ENCODE measurements around the gene PAGR1.
A peak's percentile ranks its signal among the peaks of the same experiment; 100 is the strongest.

The PAGR1 gene

GRCh38 chr16:29837841-29838240 lies 21.9 kb downstream of the PAGR1 start:
- no peak for DNase-seq (ENCODE audit: low read depth in 2 of 2)

DNA sequence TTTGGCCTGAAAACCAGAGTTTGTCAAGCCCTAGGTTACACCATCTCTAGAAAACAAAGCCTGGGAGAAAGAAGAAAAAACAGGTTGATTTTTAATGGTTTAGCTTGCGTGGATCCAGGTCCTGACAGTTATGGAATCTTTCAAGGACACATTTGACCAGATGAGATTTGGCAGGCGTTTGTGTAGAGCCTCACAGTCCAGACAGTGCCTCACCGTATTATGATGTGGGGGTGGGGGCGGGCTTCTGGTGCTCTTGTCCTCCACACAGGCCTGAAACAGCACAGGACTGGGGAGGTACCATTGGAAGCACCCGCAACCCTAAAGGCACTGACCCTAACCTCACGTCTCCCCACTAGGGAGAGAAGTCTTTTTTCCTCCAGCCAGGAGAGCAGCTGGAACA lies 23.9 kb downstream of the PAGR1 start:
- no peak for DNase-seq (ENCODE audit: low read depth in 2 of 2)

GRCh38 chr16:29840240-29840639 lies 24.3 kb downstream of the PAGR1 start:
- DNase-seq (ENCODE audit: low read depth in 2 of 2) = no peak

DNA sequence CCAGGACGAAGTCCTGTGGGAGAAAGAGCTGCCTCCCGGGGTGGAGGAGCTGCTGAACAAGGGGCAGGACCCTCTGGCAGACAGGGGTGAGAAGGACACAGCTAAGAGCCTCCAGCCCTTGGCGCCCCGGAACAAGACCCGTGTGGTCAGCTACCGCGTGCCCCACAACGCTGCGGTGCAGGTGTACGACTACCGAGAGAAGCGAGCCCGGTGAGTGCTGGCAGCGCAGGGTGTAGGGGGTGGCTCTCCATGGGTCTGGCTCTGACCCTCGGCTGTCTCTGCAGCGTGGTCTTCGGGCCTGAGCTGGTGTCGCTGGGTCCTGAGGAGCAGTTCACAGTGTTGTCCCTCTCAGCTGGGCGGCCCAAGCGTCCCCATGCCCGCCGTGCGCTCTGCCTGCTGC lies 25.7 kb downstream of the PAGR1 start:
- DNase-seq (ENCODE audit: low read depth in 2 of 2) = no peak

GRCh38 chr16:29842732-29843346 lies 26.9 kb downstream of the PAGR1 start:
- no peak for DNase-seq (ENCODE audit: low read depth in 2 of 2)

- DNase-seq (ENCODE audit: low read depth in 2 of 2) = no peak
Observed at GRCh38 chr16:29843931-29844330, 28.0 kb downstream of the PAGR1 start.

DNA sequence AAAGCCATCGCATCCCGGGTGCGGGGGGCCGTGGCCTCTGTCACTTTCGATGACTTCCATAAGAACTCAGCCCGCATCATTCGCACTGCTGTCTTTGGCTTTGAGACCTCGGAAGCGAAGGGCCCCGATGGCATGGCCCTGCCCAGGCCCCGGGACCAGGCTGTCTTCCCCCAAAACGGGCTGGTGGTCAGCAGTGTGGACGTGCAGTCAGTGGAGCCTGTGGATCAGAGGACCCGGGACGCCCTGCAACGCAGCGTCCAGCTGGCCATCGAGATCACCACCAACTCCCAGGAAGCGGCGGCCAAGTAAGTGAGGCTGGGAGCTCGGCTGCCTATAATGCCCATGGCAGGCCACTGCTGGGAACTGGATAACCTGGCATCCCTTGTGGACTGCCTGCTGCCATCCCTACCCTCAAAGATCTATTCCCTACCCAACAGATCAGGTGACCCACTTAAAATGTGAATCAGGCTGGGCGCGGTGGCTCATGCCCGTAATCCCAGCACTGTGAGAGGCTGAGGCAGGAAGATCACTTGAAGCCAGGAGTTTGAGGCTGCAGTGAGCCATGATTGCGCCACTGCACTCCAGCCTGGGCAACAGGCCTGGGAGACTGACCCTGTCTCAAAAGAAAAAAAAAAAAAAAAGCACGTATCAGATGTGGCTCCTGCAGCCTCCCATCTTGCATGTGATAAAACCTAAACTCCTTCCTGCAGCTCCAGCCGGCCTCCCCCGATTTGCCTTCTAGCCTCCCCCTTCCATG lies 28.8 kb downstream of the PAGR1 start:
- DNase-seq (ENCODE audit: low read depth in 2 of 2) = no peak

DNA sequence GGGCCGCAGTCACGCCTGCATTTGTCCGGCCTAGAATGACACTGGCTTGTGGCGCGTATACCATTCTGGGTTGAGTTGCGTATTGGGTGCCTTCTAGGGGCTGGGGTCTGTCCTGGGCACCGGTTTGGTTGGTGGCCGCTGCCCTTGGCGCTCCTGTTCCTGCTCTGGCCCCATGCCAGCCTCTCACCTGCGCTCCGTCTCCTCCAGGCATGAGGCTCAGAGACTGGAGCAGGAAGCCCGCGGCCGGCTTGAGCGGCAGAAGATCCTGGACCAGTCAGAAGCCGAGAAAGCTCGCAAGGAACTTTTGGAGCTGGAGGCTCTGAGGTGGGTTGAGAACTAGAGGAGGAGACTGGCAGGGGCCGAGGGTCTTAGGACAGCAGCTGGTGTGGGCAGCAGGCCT lies 29.7 kb downstream of the PAGR1 start:
- DNase-seq (ENCODE audit: low read depth in 2 of 2) = no peak

DNA sequence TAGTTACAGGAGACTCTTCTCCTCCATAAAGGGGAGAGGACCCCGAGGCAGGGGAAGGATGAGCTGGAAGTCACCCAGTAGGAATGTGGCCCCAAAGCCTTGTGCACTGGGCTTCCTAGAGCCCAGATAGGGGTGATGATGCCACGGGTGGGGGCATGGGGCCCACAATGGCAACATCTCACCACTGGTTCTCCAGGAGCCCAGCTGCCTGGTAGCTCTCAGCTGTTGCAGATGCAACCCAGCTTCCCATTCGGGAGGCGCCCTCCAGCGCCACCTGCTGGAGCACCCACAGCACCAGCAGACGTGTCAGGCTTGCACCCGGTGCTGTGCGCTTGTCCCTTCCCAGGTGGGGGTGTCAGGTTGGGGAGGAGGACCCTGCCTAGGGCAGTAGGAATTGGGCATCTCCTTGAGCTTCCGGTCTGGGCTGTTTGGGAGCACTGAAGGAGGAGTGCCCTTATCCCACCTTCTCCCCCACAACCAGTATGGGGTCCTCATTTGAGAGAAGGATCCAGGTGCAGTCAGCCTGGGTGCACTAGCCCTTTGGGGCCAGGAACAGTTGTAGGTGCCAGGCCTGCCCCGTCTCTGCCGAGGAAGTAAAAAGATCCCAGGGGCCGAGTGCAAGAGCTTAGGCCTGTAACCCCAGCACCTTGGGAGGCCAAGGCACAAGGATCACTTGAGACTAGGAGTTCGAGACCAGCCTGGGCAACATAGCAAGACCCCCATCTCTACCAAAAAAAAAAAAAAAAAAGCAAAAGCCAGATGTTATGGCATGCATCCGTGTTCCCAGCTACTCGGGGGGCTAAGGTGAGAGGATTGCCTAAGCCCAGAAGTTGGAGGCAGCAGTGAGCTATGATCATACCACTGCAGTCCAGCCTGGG lies 32.7 kb downstream of the PAGR1 start:
- no peak for DNase-seq (ENCODE audit: low read depth in 2 of 2)

DNA sequence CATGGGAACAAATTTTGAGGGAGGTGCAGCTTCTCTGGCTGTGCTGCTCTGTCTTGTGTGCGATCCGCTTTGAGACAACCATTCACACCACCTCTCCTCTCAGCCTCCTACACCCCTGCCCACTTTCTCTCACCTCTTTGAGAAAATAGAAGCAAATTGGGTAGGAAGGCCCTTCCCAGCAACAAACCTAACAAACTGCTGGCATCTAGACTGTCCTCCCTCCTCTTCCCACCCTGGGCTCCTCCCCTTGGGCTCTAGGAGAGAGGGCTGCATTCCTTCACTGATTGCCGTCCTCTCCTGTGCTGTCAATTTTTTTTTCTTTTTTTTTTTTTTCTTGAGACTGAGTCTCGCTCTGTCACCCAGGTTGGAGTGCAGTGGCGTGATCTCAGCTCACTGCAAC lies 33.6 kb downstream of the PAGR1 start:
- no peak for DNase-seq (ENCODE audit: low read depth in 2 of 2)

DNA sequence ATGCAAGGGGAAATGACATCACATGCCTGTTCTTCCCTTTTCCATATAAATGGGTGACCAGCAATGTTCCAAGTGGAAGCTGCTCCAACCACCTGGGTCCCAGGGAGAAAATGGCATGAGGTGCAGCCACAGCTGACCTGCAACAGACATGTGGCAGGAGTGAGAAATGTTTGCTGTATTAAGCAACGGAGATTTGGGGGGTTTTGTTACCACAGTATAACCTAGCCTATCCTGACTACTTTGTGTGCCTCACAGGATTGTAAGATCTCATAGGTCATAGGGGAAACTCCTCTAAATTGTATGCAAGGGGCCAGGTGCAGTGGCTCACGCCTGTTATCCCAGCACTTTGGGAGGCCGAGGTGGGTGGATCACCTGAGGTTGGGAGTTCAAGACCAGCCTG lies 35.0 kb downstream of the PAGR1 start:
- no peak for DNase-seq (ENCODE audit: low read depth in 2 of 2)

- DNase-seq (ENCODE audit: low read depth in 2 of 2) = peak; percentile 34 to 35
Observed at GRCh38 chr16:29852654-29853053, 36.7 kb downstream of the PAGR1 start.

DNA sequence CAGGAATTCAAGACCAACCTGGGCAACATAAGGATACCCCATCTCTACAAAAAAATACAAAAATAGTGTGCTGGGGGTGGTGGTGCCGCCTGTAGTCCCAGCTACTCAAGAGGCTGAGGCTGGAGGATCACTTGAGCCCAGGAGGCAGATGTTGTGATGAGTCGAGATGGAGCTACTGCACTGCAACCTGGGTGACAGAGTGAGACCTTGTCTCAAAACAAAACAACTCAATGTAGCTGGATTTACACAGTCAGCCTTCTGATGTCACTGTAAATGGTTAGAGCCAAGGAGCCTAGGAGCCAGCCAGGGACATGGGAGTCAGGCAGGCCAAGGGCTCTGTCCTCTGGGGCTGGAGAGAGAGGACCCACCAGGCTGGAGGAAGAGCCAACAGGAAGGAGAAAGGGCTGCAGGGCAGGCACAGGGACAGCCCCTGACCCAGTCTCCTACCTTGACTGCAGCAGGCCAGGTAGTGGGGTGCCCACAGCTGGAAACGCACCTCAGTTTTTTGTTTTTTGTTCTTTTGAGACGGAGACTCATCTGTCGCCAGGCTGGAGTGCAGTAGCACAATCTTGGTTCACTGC lies 38.7 kb downstream of the PAGR1 start:
- no peak for DNase-seq (ENCODE audit: low read depth in 2 of 2)

GRCh38 chr16:29857133-29857760 lies 41.3 kb downstream of the PAGR1 start:
- peak in 1 of 2 experiments; percentile 13 for DNase-seq (ENCODE audit: low read depth in 2 of 2)

- DNase-seq (ENCODE audit: low read depth in 2 of 2) = no peak
Observed at GRCh38 chr16:29858149-29858849, 42.3 kb downstream of the PAGR1 start.

DNA sequence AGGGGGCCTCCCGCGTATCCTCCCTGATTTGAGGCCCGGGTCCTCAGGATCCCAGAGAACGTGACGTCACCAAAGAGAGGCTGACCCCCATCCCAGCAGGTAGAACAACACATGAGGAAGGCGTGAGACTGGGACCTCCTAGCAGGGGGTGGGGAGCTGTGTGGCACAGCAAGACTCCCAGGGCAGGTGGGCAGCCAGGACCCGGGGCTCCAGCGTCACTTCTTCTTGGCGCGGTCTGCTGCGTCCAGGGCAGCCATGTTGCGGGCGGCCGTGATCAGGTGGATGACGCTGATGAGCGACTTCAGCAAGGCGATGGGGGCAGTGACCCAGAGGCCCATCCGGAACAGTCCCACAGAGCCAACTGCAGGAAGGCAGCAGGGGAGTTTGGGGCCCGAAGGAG lies 43.0 kb downstream of the PAGR1 start:
- DNase-seq (ENCODE audit: low read depth in 2 of 2) = no peak

GRCh38 chr16:29860218-29860617 lies 44.3 kb downstream of the PAGR1 start:
- no peak for DNase-seq (ENCODE audit: low read depth in 2 of 2)

DNA sequence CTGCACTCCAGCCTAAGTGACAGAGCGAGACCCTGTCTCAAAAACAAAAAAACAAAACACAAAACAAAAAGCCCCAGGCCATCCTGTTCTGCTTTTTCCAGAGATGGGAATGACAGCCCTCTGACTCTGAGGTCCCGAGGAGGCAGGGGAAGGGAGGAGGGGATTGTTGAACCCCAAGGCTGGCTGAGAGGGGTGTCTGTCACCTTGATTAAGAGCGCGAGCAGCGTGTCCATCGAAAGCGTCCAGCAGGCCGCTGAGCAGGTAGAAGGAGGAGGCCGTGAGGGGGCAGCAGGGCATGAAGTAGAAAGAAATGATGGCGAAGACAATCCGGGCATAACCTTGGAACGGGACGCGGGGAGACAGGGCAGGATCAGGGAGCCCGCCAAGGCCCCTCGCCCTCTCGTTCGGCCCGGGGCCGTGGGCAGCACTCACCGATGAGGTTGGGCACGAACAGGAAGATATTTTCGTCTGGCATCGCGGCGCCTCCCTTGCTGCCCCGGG lies 46.5 kb downstream of the PAGR1 start:
- DNase-seq (ENCODE audit: low read depth in 2 of 2) = no peak

GRCh38 chr16:29862884-29863668 lies 47.1 kb downstream of the PAGR1 start, which contains the start of gene CDIPT:
Gene CDIPT, minus strand, starts transcription at chr16:29863226. Its CDS starts 369 bp downstream, at chr16:29862857.
- peak; percentile 93 to 95 for DNase-seq (ENCODE audit: low read depth in 2 of 2)

- no peak for DNase-seq (ENCODE audit: low read depth in 2 of 2)
Observed at GRCh38 chr16:29863669-29863984, 47.7 kb downstream of the PAGR1 start.
